Testis (tissue), 2 donors: ENCODE data around the gene LUZP4.

Source experiments
- CTCF ChIP-seq, 3 experiments: fragments of 450-650 bp in 2 of 3; fragments of 200-600 bp in 1 of 3; sonication (generic) in 1 of 3; IDR thresholded peaks; one replicate each; pipeline ENCODE4 v1.5.1; 2016 to 2019; ENCODE audit warnings: antibody characterized with exemption in 3 of 3, mild to moderate bottlenecking in 2 of 3, moderate library complexity in 1 of 3
- POLR2A ChIP-seq: fragments of 450-650 bp; IDR thresholded peaks from one replicate; pipeline ENCODE4 v1.6.1; 2017; ENCODE audit warnings: antibody characterized with exemption, mild to moderate bottlenecking, moderate library complexity

- no peak for TF ChIP-seq CTCF (IDR thresholded peaks at IDR 0.05)
- no peak for TF ChIP-seq POLR2A
Observed at GRCh38 chrX:115311139-115311538, 21.6 kb downstream of the LUZP4 start.
